Rectal smooth muscle tissue (tissue), 1 donor: ENCODE measurements around the gene TRIM65.

ENCODE experiments used
- H3K27ac ChIP-seq: one replicate; pipeline ENCODE4 v1.7.0; 2013; ENCODE audit warnings: low read depth, low read length, inconsistent platforms
- H3K27me3 ChIP-seq: one replicate; pipeline ENCODE4 v1.7.0; 2013; ENCODE audit warnings: low read length; ENCODE audit not compliant: control insufficient read depth, insufficient read depth
- H3K36me3 ChIP-seq: one replicate; pipeline ENCODE4 v1.7.0; 2013; ENCODE audit warnings: low read length; ENCODE audit not compliant: control insufficient read depth, insufficient read depth
- H3K4me1 ChIP-seq: one replicate; pipeline ENCODE4 v1.7.0; 2013; ENCODE audit warnings: low read length; ENCODE audit not compliant: control insufficient read depth, insufficient read depth
- H3K4me3 ChIP-seq: one replicate; pipeline ENCODE4 v1.7.0; 2013; ENCODE audit warnings: low read length
- H3K9ac ChIP-seq: one replicate; pipeline ENCODE4 v1.7.0; 2013; ENCODE audit warnings: low read length

TRIM65 gene

GRCh38 chr17:75896415-75897159 lies at the start of gene TRIM65:
TSS of gene TRIM65 (minus strand) at chr17:75896951. CDS start at chr17:75896937, 14 bp downstream.
- Histone ChIP-seq H3K36me3 (peaks cover 28% of the 10 kb centered on the region), H3K4me1 (peaks cover 16% of the 10 kb centered on the region), H3K27ac (peak within 1 kb of the TSS; percentile 95), H3K9ac (peak within 1 kb of the TSS; percentile 73), H3K4me3 (peak within 1 kb of the TSS; percentile 87), H3K27me3 (no peaks in the 10 kb centered on the region)

- Histone ChIP-seq H3K4me1 (peaks cover 2% of the 10 kb centered on the region), H3K27me3 (no peaks in the 10 kb centered on the region), H3K27ac (no peak overlapping the region), H3K4me3 (no peak overlapping the region), H3K9ac (no peak overlapping the region), H3K36me3 (peaks cover 24% of the 10 kb centered on the region)
These were observed 48.5 kb upstream of the TRIM65 start for GRCh38 chr17:75945211-75945610.

GRCh38 chr17:75943491-75943890 lies 46.7 kb upstream of the TRIM65 start:
- no peak overlapping the region for H3K27ac ChIP-seq
- no peaks in the 10 kb centered on the region for H3K27me3 ChIP-seq
- no peak overlapping the region for H3K9ac ChIP-seq
- H3K4me1 ChIP-seq = peaks cover 3% of the 10 kb centered on the region
- no peak overlapping the region for H3K4me3 ChIP-seq
- peaks cover 11% of the 10 kb centered on the region for H3K36me3 ChIP-seq

GRCh38 chr17:75942473-75942872 lies 45.7 kb upstream of the TRIM65 start:
- Histone ChIP-seq H3K9ac (no peak overlapping the region), H3K4me3 (no peak overlapping the region), H3K27me3 (no peaks in the 10 kb centered on the region), H3K27ac (no peak overlapping the region), H3K4me1 (peaks cover 3% of the 10 kb centered on the region), H3K36me3 (peaks cover 6% of the 10 kb centered on the region)

- Histone ChIP-seq H3K4me3 (peak overlapping the region; percentile 34), H3K4me1 (peaks cover 3% of the 10 kb centered on the region), H3K9ac (no peak overlapping the region), H3K27me3 (no peaks in the 10 kb centered on the region), H3K27ac (no peak overlapping the region), H3K36me3 (peaks cover 6% of the 10 kb centered on the region)
These were observed 44.7 kb upstream of the TRIM65 start for GRCh38 chr17:75941442-75941819.

GRCh38 chr17:75940727-75941441 lies 44.1 kb upstream of the TRIM65 start, which contains the start of gene FBF1:
TSS of gene FBF1 (minus strand) at chr17:75941042. CDS start at chr17:75938149, 2,893 bp downstream.
- H3K4me3 ChIP-seq = peak within 1 kb of the TSS; percentile 61

GRCh38 chr17:75937652-75938051 lies 40.9 kb upstream of the TRIM65 start:
- H3K9ac ChIP-seq = no peak overlapping the region
- H3K36me3 ChIP-seq = no peaks in the 10 kb centered on the region
- no peaks in the 10 kb centered on the region for H3K27me3 ChIP-seq
- no peak overlapping the region for H3K27ac ChIP-seq
- H3K4me3 ChIP-seq = no peak overlapping the region
- peaks cover 3% of the 10 kb centered on the region for H3K4me1 ChIP-seq

More at GRCh38 chr17:75940727-75941441, 44.1 kb upstream of the TRIM65 start, which contains the start of gene FBF1:
- peak within 1 kb of the TSS; percentile 43 for H3K9ac ChIP-seq
- H3K27ac ChIP-seq = peak within 1 kb of the TSS; percentile 48
- H3K36me3 ChIP-seq = peaks cover 2% of the 10 kb centered on the region
- H3K27me3 ChIP-seq = no peaks in the 10 kb centered on the region
- peaks cover 3% of the 10 kb centered on the region for H3K4me1 ChIP-seq

GRCh38 chr17:75933808-75934207 lies 37.1 kb upstream of the TRIM65 start:
- H3K9ac ChIP-seq = no peak overlapping the region
- no peak overlapping the region for H3K27ac ChIP-seq
- no peak overlapping the region for H3K4me3 ChIP-seq
- no peaks in the 10 kb centered on the region for H3K27me3 ChIP-seq
- no peaks in the 10 kb centered on the region for H3K36me3 ChIP-seq
- H3K4me1 ChIP-seq = no peaks in the 10 kb centered on the region

GRCh38 chr17:75932852-75933251 lies 36.1 kb upstream of the TRIM65 start:
- H3K36me3 ChIP-seq = peaks cover 2% of the 10 kb centered on the region
- H3K4me3 ChIP-seq = no peak overlapping the region
- no peaks in the 10 kb centered on the region for H3K27me3 ChIP-seq
- H3K4me1 ChIP-seq = no peaks in the 10 kb centered on the region
- no peak overlapping the region for H3K27ac ChIP-seq
- no peak overlapping the region for H3K9ac ChIP-seq

GRCh38 chr17:75931062-75931461 lies 34.3 kb upstream of the TRIM65 start:
- no peaks in the 10 kb centered on the region for H3K27me3 ChIP-seq
- H3K36me3 ChIP-seq = peaks cover 4% of the 10 kb centered on the region
- no peak overlapping the region for H3K27ac ChIP-seq
- no peaks in the 10 kb centered on the region for H3K4me1 ChIP-seq
- no peak overlapping the region for H3K4me3 ChIP-seq
- H3K9ac ChIP-seq = no peak overlapping the region

- Histone ChIP-seq H3K36me3 (peaks cover 4% of the 10 kb centered on the region), H3K27me3 (no peaks in the 10 kb centered on the region), H3K27ac (no peak overlapping the region)
These were observed 30.7 kb upstream of the TRIM65 start for GRCh38 chr17:75927286-75927922.

GRCh38 chr17:75926456-75926855 lies 29.7 kb upstream of the TRIM65 start:
- no peak overlapping the region for H3K4me3 ChIP-seq
- H3K4me1 ChIP-seq = no peaks in the 10 kb centered on the region
- peaks cover 4% of the 10 kb centered on the region for H3K36me3 ChIP-seq
- H3K27me3 ChIP-seq = no peaks in the 10 kb centered on the region
- H3K9ac ChIP-seq = no peak overlapping the region
- no peak overlapping the region for H3K27ac ChIP-seq

More at GRCh38 chr17:75927286-75927922, 30.7 kb upstream of the TRIM65 start:
- Histone ChIP-seq H3K4me3 (no peak overlapping the region), H3K4me1 (no peaks in the 10 kb centered on the region), H3K9ac (no peak overlapping the region)
